Measurements from ENCODE around the gene CTSE. TPM values are rescaled to one million over a fixed set of nuclear protein-coding genes. Genes with fewer than 3 reads are reported as not detected.
A peak's percentile ranks its signal among the peaks of the same experiment; 100 is the strongest.

CTSE gene
- total and polyA plus RNA-seq, 2 of the 13 experiments (the other 11 are each of a cell fraction or from before 2014, with no cell fraction given) = 0.50 to 0.69 TPM

GRCh38 chr1:205986861-205987260 lies 36.8 kb downstream of the CTSE start:
- no peaks in the 10 kb centered on the region for H3K36me3 ChIP-seq (replicated peaks in 1 of 2; ENCODE audit: control insufficient read depth in 1 of 2, insufficient read depth in 2 of 2, low read length in 2 of 2)
- H3K4me1 ChIP-seq (ENCODE audit: insufficient read depth, low read length) = peaks cover 17% of the 10 kb centered on the region
- H3K27ac ChIP-seq (ENCODE audit: extremely low read length, insufficient read depth, low read length) = no peak overlapping the region
- in situ Hi-C loops (cut with HindIII; ENCODE audit: extremely low pct_ligation_motif_present, low pct_unique_long_range_greater_than_20kb) = no loop called here
- H3K9me3 ChIP-seq (ENCODE audit: low read length) = no peaks in the 10 kb centered on the region
- POLR2A ChIA-PET = no interaction called here
- CTCF ChIA-PET (ENCODE audit: low intra/inter-chr PET ratio, low total read pairs) = no interaction called here
- DNase-seq (ENCODE audit: low spot score) = no peak
- H4K20me1 ChIP-seq (ENCODE audit: insufficient read depth, low read length) = no peaks in the 10 kb centered on the region
- H3K27me3 ChIP-seq (ENCODE audit: control insufficient read depth in 1 of 2, insufficient read depth in 2 of 2, low read length in 2 of 2) = peaks cover 0 to 11% of the 10 kb centered on the region in 2 experiments; a peak in 3 of 5 replicates
- H3K79me2 ChIP-seq (ENCODE audit: insufficient read depth, low read length) = no peaks in the 10 kb centered on the region
- H3K9ac ChIP-seq (ENCODE audit: insufficient read depth, low read depth, low read length) = no peak overlapping the region
- FAIRE-seq = no peak
- H3K4me3 ChIP-seq (replicated peaks in 1 of 3; ENCODE audit: insufficient read depth in 1 of 3, low read depth in 2 of 3, low read length in 3 of 3) = no peak overlapping the region
- TF ChIP-seq PHF8 (CRISPR knock-in tag; IDR thresholded peaks at IDR 0.05) (no peak), NFYC (CRISPR knock-in tag; IDR thresholded peaks at IDR 0.05) (no peak), ZFP82 (CRISPR knock-in tag; IDR thresholded peaks at IDR 0.05; ENCODE audit: borderline replicate concordance) (no peak), RBFOX2 (IDR thresholded peaks at IDR 0.05; ENCODE audit: low read depth, low read length) (no peak), MYPOP (CRISPR knock-in tag; IDR thresholded peaks at IDR 0.05) (no peak)
- BruUV-seq (replicated peaks) = no TSS peak
- 3% methylated on average over 2 of the region's 2 CpGs for WGBS (ENCODE audit: low lambda C conversion rate)
- no peak overlapping the region for H3K4me2 ChIP-seq (ENCODE audit: low read depth, low read length)
- no peak overlapping the region for H2AFZ ChIP-seq (ENCODE audit: low read length)
- ATAC-seq = no peak
- intact Hi-C loops (cut with micrococcal nuclease; ENCODE audit: unreplicated experiment) = no loop called here

GRCh38 chr1:205986292-205986691 lies 37.4 kb downstream of the CTSE start:
- Histone ChIP-seq H3K4me2 (ENCODE audit: low read depth, low read length) (no peak overlapping the region), H3K79me2 (ENCODE audit: insufficient read depth, low read length) (no peaks in the 10 kb centered on the region), H3K36me3 (replicated peaks in 1 of 2; ENCODE audit: control insufficient read depth in 1 of 2, insufficient read depth in 2 of 2, low read length in 2 of 2) (no peaks in the 10 kb centered on the region), H4K20me1 (ENCODE audit: insufficient read depth, low read length) (no peaks in the 10 kb centered on the region), H3K27me3 (ENCODE audit: control insufficient read depth in 1 of 2, insufficient read depth in 2 of 2, low read length in 2 of 2) (peaks cover 0 to 11% of the 10 kb centered on the region in 2 experiments; a peak in 3 of 5 replicates), H3K4me1 (ENCODE audit: insufficient read depth, low read length) (peaks cover 17% of the 10 kb centered on the region), H3K9me3 (ENCODE audit: low read length) (no peaks in the 10 kb centered on the region), H3K4me3 (replicated peaks in 1 of 3; ENCODE audit: insufficient read depth in 1 of 3, low read depth in 2 of 3, low read length in 3 of 3) (no peak overlapping the region), H3K9ac (ENCODE audit: insufficient read depth, low read depth, low read length) (no peak overlapping the region), H3K27ac (ENCODE audit: extremely low read length, insufficient read depth, low read length) (no peak overlapping the region), H2AFZ (ENCODE audit: low read length) (no peak overlapping the region)
- no TSS peak for BruUV-seq (replicated peaks)
- 10% methylated on average over 3 of the region's 3 CpGs for WGBS (ENCODE audit: low lambda C conversion rate)
- TF ChIP-seq NPAS2 (CRISPR knock-in tag; IDR thresholded peaks at IDR 0.05; ENCODE audit: borderline replicate concordance) (no peak), THYN1 (CRISPR knock-in tag; IDR thresholded peaks at IDR 0.05; ENCODE audit: borderline replicate concordance, low read depth) (no peak), FOXK1 (CRISPR knock-in tag; IDR thresholded peaks at IDR 0.05; ENCODE audit: borderline replicate concordance, low read depth) (no peak), SETDB1 (CRISPR knock-in tag; IDR thresholded peaks at IDR 0.05; ENCODE audit: borderline replicate concordance) (no peak), ZNF768 (CRISPR knock-in tag; IDR thresholded peaks at IDR 0.05) (peak; percentile 58), NFE2L2 (IDR thresholded peaks at IDR 0.05; ENCODE audit: low read length) (no peak), ZNF160 (CRISPR knock-in tag; IDR thresholded peaks at IDR 0.05) (no peak)
- POLR2A ChIA-PET = no interaction called here
- ATAC-seq (no peak), DNase-seq (ENCODE audit: low spot score) (no peak), FAIRE-seq (no peak)
- CTCF ChIA-PET (ENCODE audit: low intra/inter-chr PET ratio, low total read pairs) = no interaction called here
- intact Hi-C loops (cut with micrococcal nuclease; ENCODE audit: unreplicated experiment) = no loop called here
- in situ Hi-C loops (cut with HindIII; ENCODE audit: extremely low pct_ligation_motif_present, low pct_unique_long_range_greater_than_20kb) = no loop called here

Data from HepG2 (cell line).